Measurements from ENCODE around the gene THYN1.

DNA sequence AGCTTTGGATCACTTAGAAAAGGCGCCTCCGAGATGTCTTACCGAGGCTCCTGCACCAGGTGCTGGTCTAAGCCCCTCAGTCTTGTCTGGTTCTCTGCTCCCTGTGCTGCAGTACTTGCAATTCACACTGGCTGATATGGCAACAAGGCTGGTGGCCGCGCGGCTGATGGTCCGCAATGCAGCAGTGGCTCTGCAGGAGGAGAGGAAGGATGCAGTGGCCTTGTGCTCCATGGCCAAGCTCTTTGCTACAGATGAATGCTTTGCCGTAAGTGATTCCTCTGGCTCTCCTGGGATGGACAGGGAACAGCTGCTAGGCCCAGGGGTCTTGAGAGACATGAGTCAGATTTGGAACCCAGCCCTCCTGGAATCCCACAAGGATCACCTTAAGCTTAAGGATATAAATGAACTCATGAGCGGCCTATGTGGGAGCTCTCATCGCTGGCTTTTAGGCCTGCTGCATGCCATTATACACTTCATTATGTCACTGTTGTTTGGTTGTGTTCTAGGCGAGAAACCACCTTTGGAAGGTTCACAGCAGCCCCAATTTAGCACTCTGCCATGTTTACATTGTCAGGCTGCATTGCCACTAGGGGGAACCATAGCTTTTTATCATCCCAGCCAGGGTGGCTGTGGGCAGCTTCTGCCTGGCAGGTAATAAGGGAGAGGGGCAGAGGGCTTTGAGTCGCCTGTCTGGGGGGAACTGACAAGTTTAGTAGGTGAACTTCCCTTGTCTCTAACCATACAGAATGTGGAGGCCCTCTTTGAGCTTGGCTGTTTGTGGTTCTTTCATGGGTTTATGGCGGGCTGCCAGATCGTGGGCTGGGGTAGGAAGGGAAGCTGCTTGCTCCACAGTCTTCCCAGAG lies 8.7 kb upstream of the THYN1 start:
- TF ChIP-seq, protein P1, sequence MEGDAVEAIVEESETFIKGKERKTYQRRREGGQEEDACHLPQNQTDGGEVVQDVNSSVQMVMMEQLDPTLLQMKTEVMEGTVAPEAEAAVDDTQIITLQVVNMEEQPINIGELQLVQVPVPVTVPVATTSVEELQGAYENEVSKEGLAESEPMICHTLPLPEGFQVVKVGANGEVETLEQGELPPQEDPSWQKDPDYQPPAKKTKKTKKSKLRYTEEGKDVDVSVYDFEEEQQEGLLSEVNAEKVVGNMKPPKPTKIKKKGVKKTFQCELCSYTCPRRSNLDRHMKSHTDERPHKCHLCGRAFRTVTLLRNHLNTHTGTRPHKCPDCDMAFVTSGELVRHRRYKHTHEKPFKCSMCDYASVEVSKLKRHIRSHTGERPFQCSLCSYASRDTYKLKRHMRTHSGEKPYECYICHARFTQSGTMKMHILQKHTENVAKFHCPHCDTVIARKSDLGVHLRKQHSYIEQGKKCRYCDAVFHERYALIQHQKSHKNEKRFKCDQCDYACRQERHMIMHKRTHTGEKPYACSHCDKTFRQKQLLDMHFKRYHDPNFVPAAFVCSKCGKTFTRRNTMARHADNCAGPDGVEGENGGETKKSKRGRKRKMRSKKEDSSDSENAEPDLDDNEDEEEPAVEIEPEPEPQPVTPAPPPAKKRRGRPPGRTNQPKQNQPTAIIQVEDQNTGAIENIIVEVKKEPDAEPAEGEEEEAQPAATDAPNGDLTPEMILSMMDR (IDR thresholded peaks at IDR 0.05), result peak in 1 of 3 experiments; percentile 30
- no peak for TF ChIP-seq POLR2A (IDR thresholded peaks at IDR 0.05)

Data from testis (tissue), 2 donors.